Endothelial cell of umbilical vein (primary cell): ENCODE data around the gene TSPAN18. TPM values are rescaled to one million over a fixed set of nuclear protein-coding genes. Genes with fewer than 3 reads are reported as not detected.

Source experiments
- BruUV-seq: library from RNA; stranded (reverse); fragments of 400-500 nt; replicated peaks from 2 replicates; lab custom pipeline; 2021; lab: Mats Ljungman, UMichigan
- CTCF ChIA-PET: fragments of 300-600, 350-600 bp; sonication (Branson Sonifier 250); formaldehyde crosslinking; loops from one replicate; lab custom pipeline; 2021; ENCODE audit warnings: antibody characterized with exemption, inconsistent platforms; lab: Charles Lee
- POLR2A ChIA-PET: fragments of 300-600, 350-600 bp; sonication (Branson Sonifier 250); formaldehyde crosslinking; loops from one replicate; lab custom pipeline; 2021; ENCODE audit warnings: antibody characterized with exemption, inconsistent platforms; lab: Charles Lee
- DNase-seq: peaks from one replicate; pipeline ENCODE4 v3.0.0-alpha.2; 2011; ENCODE audit warnings: low read depth, low spot score
- FAIRE-seq: peaks from 2 replicates; lab custom pipeline; 2011; peaks lifted over from hg19 to GRCh38; lab: Jason Lieb, UNC
- H2AFZ ChIP-seq: 2 replicates; pipeline ENCODE4 v1.6.0; 2012; ENCODE audit warnings: low read depth, low read length, control low read depth, inconsistent platforms
- H3K27ac ChIP-seq: 2 replicates; pipeline ENCODE4 v1.5.1; 2011; ENCODE audit warnings: low read depth, mild to moderate bottlenecking, control low read depth, low read length, moderate library complexity; ENCODE audit not compliant: insufficient read depth
- H3K27me3 ChIP-seq, 2 experiments: 2 replicates each; pipeline versions ENCODE4 v1.6.0 to v1.6.1; 2011; ENCODE audit warnings: low read length in 2 of 2, mixed read lengths in 1 of 2; ENCODE audit not compliant: control insufficient read depth in 2 of 2, insufficient read depth in 2 of 2
- H3K36me3 ChIP-seq, 2 experiments: 2 replicates in 1 of 2; 3 replicates in 1 of 2; pipeline ENCODE4 v1.5.1; 2011; ENCODE audit warnings: low read length in 2 of 2, mild to moderate bottlenecking in 1 of 2, moderate library complexity in 1 of 2; ENCODE audit not compliant: control insufficient read depth in 2 of 2, insufficient read depth in 2 of 2; ENCODE audit errors: extremely low read depth in 1 of 2
- H3K4me1 ChIP-seq: 3 replicates; pipeline ENCODE4 v1.5.1; 2011; ENCODE audit warnings: mild to moderate bottlenecking, low read length; ENCODE audit not compliant: control insufficient read depth, insufficient read depth; ENCODE audit errors: extremely low read depth
- H3K4me2 ChIP-seq: 2 replicates; pipeline ENCODE4 v1.6.1; 2011; ENCODE audit warnings: low read length, control low read depth, mixed read lengths; ENCODE audit not compliant: insufficient read depth
- H3K4me3 ChIP-seq, 3 experiments: fragments of 200-600 bp in 1 of 3; sonication (generic), shearing (Covaris generic) in 1 of 3; replicated peaks in 1 of 3; 2 replicates each; pipeline ENCODE4 v1.5.1; 2011 to 2016; ENCODE audit warnings: control low read depth in 3 of 3, low read length in 3 of 3, mild to moderate bottlenecking in 2 of 3, inconsistent platforms in 1 of 3, low read depth in 1 of 3, moderate library complexity in 1 of 3; ENCODE audit not compliant: insufficient read depth in 1 of 3
- H3K79me2 ChIP-seq: 2 replicates; pipeline ENCODE4 v1.6.0; 2012; ENCODE audit warnings: low read length, inconsistent platforms; ENCODE audit not compliant: control insufficient read depth, insufficient read depth
- H3K9ac ChIP-seq: replicated peaks from 2 replicates; pipeline ENCODE3; 2011; ENCODE audit warnings: low read length, control low read depth; ENCODE audit not compliant: insufficient read depth; ENCODE audit errors: extremely low read depth
- H3K9me1 ChIP-seq: replicated peaks from 3 replicates; pipeline ENCODE4 v1.6.0; 2011; ENCODE audit warnings: mild to moderate bottlenecking, low read length; ENCODE audit not compliant: control insufficient read depth, insufficient read depth; ENCODE audit errors: extremely low read depth
- H3K9me3 ChIP-seq: replicated peaks from 2 replicates; pipeline ENCODE4 v1.5.1; 2012; ENCODE audit warnings: low read length, inconsistent platforms; ENCODE audit not compliant: control insufficient read depth, insufficient read depth
- H4K20me1 ChIP-seq: replicated peaks from 2 replicates; pipeline ENCODE3; 2011; ENCODE audit warnings: mild to moderate bottlenecking, low read length; ENCODE audit not compliant: control insufficient read depth, insufficient read depth; ENCODE audit errors: extremely low read depth
- EZH2 ChIP-seq: IDR thresholded peaks from 2 replicates; pipeline ENCODE4 v1.6.1; 2012; ENCODE audit warnings: borderline replicate concordance, low read depth, mild to moderate bottlenecking, moderate library complexity, low read length, inconsistent platforms; ENCODE audit not compliant: severe bottlenecking
- FOS ChIP-seq: IDR thresholded peaks from 2 replicates; pipeline ENCODE4 v1.6.1; 2011; ENCODE audit warnings: mild to moderate bottlenecking, low read length, moderate library complexity, borderline replicate concordance; ENCODE audit not compliant: insufficient read depth
- GATA2 ChIP-seq: IDR thresholded peaks from 2 replicates; pipeline ENCODE4 v1.7.0; 2011; ENCODE audit warnings: low read depth, mild to moderate bottlenecking, moderate library complexity, mixed read lengths, low read length; ENCODE audit not compliant: insufficient read length, insufficient read depth
- JUN ChIP-seq: IDR thresholded peaks from 2 replicates; pipeline ENCODE4 v1.6.1; 2011; ENCODE audit warnings: borderline replicate concordance, low read depth; ENCODE audit not compliant: insufficient read length, insufficient read depth
- MAX ChIP-seq: IDR thresholded peaks from 2 replicates; pipeline ENCODE4 v1.6.1; 2011; ENCODE audit not compliant: insufficient read depth, insufficient read length
- MYC ChIP-seq: IDR thresholded peaks from one replicate; pipeline ENCODE4 v1.6.1; 2011; ENCODE audit warnings: mild to moderate bottlenecking, low read depth, low read length
- POLR2A ChIP-seq: IDR thresholded peaks from 2 replicates; pipeline ENCODE4 v1.6.1; 2012; ENCODE audit warnings: low read depth, mild to moderate bottlenecking, control low read depth, low read length
- POLR2AphosphoS5 ChIP-seq: IDR thresholded peaks from 2 replicates; pipeline ENCODE4 v1.6.1; 2012; ENCODE audit warnings: low read depth, mild to moderate bottlenecking, control low read depth, low read length, moderate library complexity; ENCODE audit not compliant: insufficient read depth
- dilution Hi-C: fragments of 300-500 bp; cut with MboI; formaldehyde crosslinking; loops from one replicate; pipeline ENCODE4 v1.15.0; 2019; ENCODE audit warnings: low sequenced_read_pairs; ENCODE audit not compliant: extremely low pct_ligation_motif_present
- intact Hi-C: fragments of 100-400 bp; cut with micrococcal nuclease; formaldehyde crosslinking; loops from one replicate; pipeline ENCODE4 v1.10.0; 2022
- polyA plus RNA-seq, 4 experiments: library from polyadenylated mRNA; depleted of rRNA in 3 of 4; stranded (reverse) in 3 of 4; unstranded in 1 of 4; fragments of >200 nt; gene quantifications; 2 replicates each; pipeline versions ENCODE4 v1.2.1 to v1.2.3, GENCODE V29; 2011 to 2012; ENCODE audit warnings: missing spikeins in 1 of 4
- total RNA-seq: library from RNA; stranded (reverse); gene quantifications from 2 replicates; pipeline ENCODE4 v1.2.3, GENCODE V29; 2021
- TF ChIP-seq, protein P1 (sequence below), 2 donors: IDR thresholded peaks; 1 replicate in 1 of 2; 2 replicates in 1 of 2; pipeline ENCODE4 v1.5.1; 2011; ENCODE audit warnings: low read length in 2 of 2, mild to moderate bottlenecking in 2 of 2, moderate library complexity in 2 of 2, control low read depth in 1 of 2, inconsistent platforms in 1 of 2, low read depth in 1 of 2; ENCODE audit not compliant: insufficient read depth in 1 of 2; ENCODE audit errors: extremely low read depth in 1 of 2

The TSPAN18 gene
- total and polyA plus RNA-seq, 2 donors (not counting 3 experiments of a cell fraction or from before 2014, with no cell fraction given) = 32.2 to 118 TPM

GRCh38 chr11:44835938-44836337 lies 109.2 kb downstream of the TSPAN18 start:
- TF ChIP-seq EZH2 (no peak), MAX (no peak), POLR2A (no peak), POLR2AphosphoS5 (no peak), JUN (no peak)
- no peak for DNase-seq
- ChIA-PET POLR2A (interaction anchor here (1.0 kb wide), 1 partner anchor 12 kb away, joined by 3 read pairs; no protein-coding TSS in a partner anchor), CTCF (interaction anchor here (1.4 kb wide), 1 partner anchor 33 kb away, joined by 4 read pairs; no protein-coding TSS in a partner anchor)
- FAIRE-seq = no peak
- dilution Hi-C loops (no loop called here), intact Hi-C loops (no loop called here)
- Histone ChIP-seq H3K9me1 (no peaks in the 10 kb centered on the region), H3K27ac (no peak overlapping the region), H3K27me3 (peaks cover 4 to 9% of the 10 kb centered on the region in 2 experiments), H3K4me2 (no peak overlapping the region), H3K9ac (no peak overlapping the region), H3K4me3 (no peak overlapping the region), H4K20me1 (no peaks in the 10 kb centered on the region), H3K4me1 (no peaks in the 10 kb centered on the region), H2AFZ (no peak overlapping the region), H3K36me3 (no peaks in the 10 kb centered on the region), H3K9me3 (no peaks in the 10 kb centered on the region), H3K79me2 (no peaks in the 10 kb centered on the region)
- no TSS peak for BruUV-seq

DNA sequence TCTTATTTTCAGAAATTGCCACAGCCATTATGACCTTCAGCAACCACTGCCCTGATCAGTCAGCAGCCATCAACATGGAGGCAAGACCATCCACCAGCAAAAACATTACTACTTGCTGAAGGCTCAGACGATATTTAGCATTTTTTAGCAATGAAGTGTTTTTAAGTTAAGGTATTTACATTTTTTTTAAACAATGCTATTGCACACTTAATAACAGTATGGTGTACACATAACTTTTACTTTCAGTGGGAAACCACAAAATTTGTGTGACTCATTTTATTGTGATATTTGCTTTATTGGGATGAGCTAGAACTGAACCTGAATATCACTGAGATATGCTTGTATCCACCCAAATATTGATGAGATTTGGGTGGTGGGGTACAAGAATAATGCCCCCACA lies 110.9 kb downstream of the TSPAN18 start:
- no peak for FAIRE-seq
- intact Hi-C loops (no loop called here), dilution Hi-C loops (no loop called here)
- no peak overlapping the region for H3K9ac ChIP-seq
- POLR2A ChIA-PET = no interaction called here
- H3K4me1 ChIP-seq = no peaks in the 10 kb centered on the region
- H3K9me1 ChIP-seq = no peaks in the 10 kb centered on the region
- H3K4me3 ChIP-seq = no peak overlapping the region
- H3K27ac ChIP-seq = no peak overlapping the region
- CTCF ChIA-PET = no interaction called here
- H3K36me3 ChIP-seq = no peaks in the 10 kb centered on the region
- DNase-seq = no peak
- H3K4me2 ChIP-seq = no peak overlapping the region
- no peaks in the 10 kb centered on the region for H4K20me1 ChIP-seq
- BruUV-seq = no TSS peak
- TF ChIP-seq GATA2 (no peak), FOS (no peak), POLR2AphosphoS5 (no peak), EZH2 (no peak), POLR2A (no peak), MAX (no peak), JUN (no peak), MYC (no peak)
- TF ChIP-seq, protein P1, sequence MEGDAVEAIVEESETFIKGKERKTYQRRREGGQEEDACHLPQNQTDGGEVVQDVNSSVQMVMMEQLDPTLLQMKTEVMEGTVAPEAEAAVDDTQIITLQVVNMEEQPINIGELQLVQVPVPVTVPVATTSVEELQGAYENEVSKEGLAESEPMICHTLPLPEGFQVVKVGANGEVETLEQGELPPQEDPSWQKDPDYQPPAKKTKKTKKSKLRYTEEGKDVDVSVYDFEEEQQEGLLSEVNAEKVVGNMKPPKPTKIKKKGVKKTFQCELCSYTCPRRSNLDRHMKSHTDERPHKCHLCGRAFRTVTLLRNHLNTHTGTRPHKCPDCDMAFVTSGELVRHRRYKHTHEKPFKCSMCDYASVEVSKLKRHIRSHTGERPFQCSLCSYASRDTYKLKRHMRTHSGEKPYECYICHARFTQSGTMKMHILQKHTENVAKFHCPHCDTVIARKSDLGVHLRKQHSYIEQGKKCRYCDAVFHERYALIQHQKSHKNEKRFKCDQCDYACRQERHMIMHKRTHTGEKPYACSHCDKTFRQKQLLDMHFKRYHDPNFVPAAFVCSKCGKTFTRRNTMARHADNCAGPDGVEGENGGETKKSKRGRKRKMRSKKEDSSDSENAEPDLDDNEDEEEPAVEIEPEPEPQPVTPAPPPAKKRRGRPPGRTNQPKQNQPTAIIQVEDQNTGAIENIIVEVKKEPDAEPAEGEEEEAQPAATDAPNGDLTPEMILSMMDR (IDR thresholded peaks at IDR 0.05; ENCODE audit: extremely low read depth in 1 of 2, insufficient read depth in 1 of 2, low read depth in 1 of 2, low read length in 2 of 2) = no peak
- H3K27me3 ChIP-seq = peaks cover 4 to 9% of the 10 kb centered on the region in 2 experiments
- no peaks in the 10 kb centered on the region for H3K9me3 ChIP-seq
- no peak overlapping the region for H2AFZ ChIP-seq
- no peaks in the 10 kb centered on the region for H3K79me2 ChIP-seq
